VCaP (cell line): ENCODE data around the gene KRT74.

Experiments used
- H3K27ac ChIP-seq: fragments of 450-650 bp; 2 replicates; pipeline ENCODE4 v1.5.1; 2017
- TF ChIP-seq, protein P1 (sequence below): fragments of 450-650 bp; conservative IDR thresholded peaks from 2 replicates; pipeline ENCODE4 v1.5.1; 2017; ENCODE audit warnings: mild to moderate bottlenecking, moderate library complexity

KRT74 gene

GRCh38 chr12:52615208-52615868 lies 41.7 kb upstream of the KRT74 start:
- H3K27ac ChIP-seq, result no peak overlapping the region
- TF ChIP-seq, protein P1, sequence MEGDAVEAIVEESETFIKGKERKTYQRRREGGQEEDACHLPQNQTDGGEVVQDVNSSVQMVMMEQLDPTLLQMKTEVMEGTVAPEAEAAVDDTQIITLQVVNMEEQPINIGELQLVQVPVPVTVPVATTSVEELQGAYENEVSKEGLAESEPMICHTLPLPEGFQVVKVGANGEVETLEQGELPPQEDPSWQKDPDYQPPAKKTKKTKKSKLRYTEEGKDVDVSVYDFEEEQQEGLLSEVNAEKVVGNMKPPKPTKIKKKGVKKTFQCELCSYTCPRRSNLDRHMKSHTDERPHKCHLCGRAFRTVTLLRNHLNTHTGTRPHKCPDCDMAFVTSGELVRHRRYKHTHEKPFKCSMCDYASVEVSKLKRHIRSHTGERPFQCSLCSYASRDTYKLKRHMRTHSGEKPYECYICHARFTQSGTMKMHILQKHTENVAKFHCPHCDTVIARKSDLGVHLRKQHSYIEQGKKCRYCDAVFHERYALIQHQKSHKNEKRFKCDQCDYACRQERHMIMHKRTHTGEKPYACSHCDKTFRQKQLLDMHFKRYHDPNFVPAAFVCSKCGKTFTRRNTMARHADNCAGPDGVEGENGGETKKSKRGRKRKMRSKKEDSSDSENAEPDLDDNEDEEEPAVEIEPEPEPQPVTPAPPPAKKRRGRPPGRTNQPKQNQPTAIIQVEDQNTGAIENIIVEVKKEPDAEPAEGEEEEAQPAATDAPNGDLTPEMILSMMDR, result no peak

- TF ChIP-seq, protein P1, result no peak
- H3K27ac ChIP-seq, result no peak overlapping the region
Measured at GRCh38 chr12:52614381-52615207, 41.0 kb upstream of the KRT74 start.

- no peak overlapping the region; the same call in 1 of the 2 replicates for H3K27ac ChIP-seq
- TF ChIP-seq, protein P1, result no peak
Measured at GRCh38 chr12:52613384-52614030, 39.9 kb upstream of the KRT74 start.

DNA sequence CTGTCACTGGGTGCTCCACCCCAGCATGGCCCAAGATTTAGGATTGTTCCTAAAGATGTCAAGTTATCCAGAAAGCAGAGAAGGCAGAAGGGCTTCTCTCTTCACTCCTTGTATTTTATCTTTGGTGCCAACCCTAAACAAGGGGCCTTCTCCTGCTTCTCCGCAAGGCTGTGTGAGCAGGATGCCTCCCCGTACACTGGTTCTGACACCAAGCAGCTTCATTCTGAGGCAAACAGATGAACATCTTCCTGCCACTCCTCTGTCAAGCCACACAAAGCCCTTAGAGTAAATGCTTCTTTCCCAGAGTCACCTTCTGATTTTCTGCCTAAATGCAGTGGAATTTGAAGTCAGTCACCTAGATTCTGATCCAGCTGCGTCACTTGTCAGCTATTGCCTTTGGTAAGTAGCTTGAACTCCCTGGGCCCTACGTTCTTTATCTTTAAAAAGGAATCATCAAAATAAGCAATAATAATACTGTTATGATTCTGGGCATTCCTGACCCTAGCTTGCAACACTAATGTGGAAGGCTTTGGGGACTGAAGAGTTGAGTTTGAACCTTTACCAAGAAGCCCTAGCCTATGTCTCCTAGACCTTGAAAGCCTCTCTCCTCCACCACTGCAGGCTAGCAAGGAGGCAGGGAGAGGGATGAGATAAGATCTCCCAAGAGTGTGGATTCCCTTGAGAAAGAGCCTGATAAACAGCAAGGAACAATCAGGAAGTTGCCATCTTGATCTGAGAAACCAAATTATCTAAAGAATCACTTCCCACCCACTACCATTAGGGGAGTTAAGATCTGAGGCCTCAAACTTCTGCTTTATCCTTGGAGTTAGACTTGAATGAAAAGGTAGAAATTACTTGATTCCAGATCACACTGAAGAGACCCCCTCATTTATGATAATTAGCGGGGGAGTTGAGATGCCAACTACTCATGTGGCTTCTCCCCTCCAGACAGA lies 39.1 kb upstream of the KRT74 start:
- TF ChIP-seq, protein P1, result no peak
- no peak overlapping the region; the same call in 1 of the 2 replicates for H3K27ac ChIP-seq

- TF ChIP-seq, protein P1, result no peak
- H3K27ac ChIP-seq, result no peak overlapping the region
Measured at GRCh38 chr12:52611080-52611468, 37.4 kb upstream of the KRT74 start.

- TF ChIP-seq, protein P1, result no peak
- no peak overlapping the region for H3K27ac ChIP-seq
Measured at GRCh38 chr12:52608826-52609630, 35.4 kb upstream of the KRT74 start.
